PC-9 (cell line): Measurements from ENCODE around the gene CHPF2. TPM values are rescaled to one million over a fixed set of nuclear protein-coding genes. Genes with fewer than 3 reads are reported as not detected.

Experiments used
- BruUV-seq: library from RNA; stranded (reverse); fragments of 400-500 nt; replicated peaks from 2 replicates; lab custom pipeline; 2021; lab: Mats Ljungman, UMichigan
- CTCF ChIA-PET: fragments of 300-600 bp; sonication (Branson Sonifier 250); formaldehyde crosslinking; loops from one replicate; lab custom pipeline; 2022; ENCODE audit warnings: antibody characterized with exemption; lab: Charles Lee
- POLR2A ChIA-PET: fragments of 300-600 bp; sonication (Branson Sonifier 250); formaldehyde crosslinking; loops from one replicate; lab custom pipeline; 2022; ENCODE audit warnings: antibody characterized with exemption; ENCODE audit not compliant: unreplicated experiment; lab: Charles Lee
- DNase-seq, 2 experiments: peaks; one replicate each; pipeline versions ENCODE4 v3.0.0 to v3.0.0-alpha.2; 2015 to 2022; ENCODE audit warnings: mixed read lengths in 1 of 2
- H2AFZ ChIP-seq: fragments of 200-600 bp; sonication (generic); 2 replicates; pipeline ENCODE4 v1.8.1; 2017; ENCODE audit warnings: antibody characterized with exemption
- H3F3A ChIP-seq: fragments of 200-600 bp; sonication (generic); 2 replicates; pipeline ENCODE4 v1.8.1; 2017; ENCODE audit warnings: antibody characterized with exemption, mild to moderate bottlenecking, low read depth; ENCODE audit not compliant: insufficient read depth
- H3K27ac ChIP-seq: fragments of 200-600 bp; sonication (generic); 2 replicates; pipeline ENCODE4 v1.6.1; 2016; ENCODE audit warnings: mixed run types
- H3K27me3 ChIP-seq: fragments of 200-600 bp; sonication (generic); 2 replicates; pipeline ENCODE4 v1.6.1; 2016; ENCODE audit warnings: low read depth, mixed run types; ENCODE audit not compliant: insufficient read depth
- H3K36me3 ChIP-seq: fragments of 200-600 bp; sonication (generic); 2 replicates; pipeline ENCODE4 v1.6.1; 2016; ENCODE audit warnings: low read depth, mixed run types
- H3K4me1 ChIP-seq: fragments of 200-600 bp; sonication (generic); replicated peaks from 2 replicates; pipeline ENCODE4 v1.6.1; 2016; ENCODE audit warnings: mixed run types; ENCODE audit not compliant: insufficient read depth
- H3K4me2 ChIP-seq: fragments of 200-600 bp; sonication (generic); 2 replicates; pipeline ENCODE4 v1.6.1; 2017; ENCODE audit warnings: mixed run types
- H3K4me3 ChIP-seq: fragments of 200-600 bp; sonication (generic); 2 replicates; pipeline ENCODE4 v1.6.1; 2016; ENCODE audit warnings: mixed run types
- H3K79me2 ChIP-seq: fragments of 200-600 bp; sonication (generic); 2 replicates; pipeline ENCODE4 v1.6.1; 2017; ENCODE audit warnings: low read depth, mixed run types
- H3K9me2 ChIP-seq: fragments of 200-600 bp; sonication (generic); 2 replicates; pipeline ENCODE4 v1.8.1; 2017; ENCODE audit warnings: mild to moderate bottlenecking; ENCODE audit not compliant: insufficient read depth
- H3K9me3 ChIP-seq: fragments of 200-600 bp; sonication (generic); 2 replicates; pipeline ENCODE4 v1.8.1; 2016; ENCODE audit warnings: low read depth; ENCODE audit not compliant: insufficient read depth
- H4K20me1 ChIP-seq: fragments of 200-600 bp; sonication (generic); 2 replicates; pipeline ENCODE4 v1.8.1; 2017; ENCODE audit not compliant: insufficient read depth
- EZH2 ChIP-seq: fragments of 200-600 bp; sonication (generic); IDR thresholded peaks from 2 replicates; pipeline ENCODE4 v1.8.0; 2017; ENCODE audit warnings: antibody characterized with exemption, low read depth
- intact Hi-C: fragments of 100-400 bp; cut with micrococcal nuclease; formaldehyde crosslinking; loops from one replicate; pipeline ENCODE4 v1.10.0; 2022; ENCODE audit not compliant: unreplicated experiment
- total RNA-seq: library from RNA; stranded (reverse); gene quantifications from 2 replicates; pipeline ENCODE4 v1.2.3, GENCODE V29; 2021
- TF ChIP-seq, protein P1 (sequence below): fragments of 200-600 bp; sonication (generic); conservative IDR thresholded peaks from 2 replicates; pipeline ENCODE4 v1.6.1; 2017; ENCODE audit warnings: mixed run types, antibody characterized with exemption, mild to moderate bottlenecking, moderate library complexity

CHPF2 gene
- total RNA-seq, 1 experiment from 2014 or later = 54.9 TPM

DNA sequence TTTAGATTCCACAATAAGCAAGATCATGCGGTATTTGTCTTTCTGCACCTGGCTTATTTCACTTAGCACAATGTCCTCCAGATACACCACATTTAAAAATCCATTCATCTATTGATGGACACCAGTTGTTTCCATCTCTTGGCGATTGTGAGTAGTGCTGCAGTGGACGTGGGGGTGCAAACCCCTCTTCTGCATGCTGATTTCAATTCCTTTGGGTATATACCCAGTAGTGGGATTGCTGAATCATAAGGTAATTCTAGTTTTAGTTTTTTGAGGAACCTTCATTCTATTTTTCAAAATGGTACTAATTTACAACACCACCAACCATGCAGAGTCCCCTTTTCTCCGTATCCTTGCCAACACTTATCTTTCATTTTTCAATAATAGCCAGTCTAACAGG is 43.2 kb upstream of the CHPF2 start:
- no peak for DNase-seq
- CTCF ChIA-PET = no interaction called here
- H3K27ac ChIP-seq = no peak overlapping the region
- no peak overlapping the region for H3K4me2 ChIP-seq
- peaks cover 97% of the 10 kb centered on the region for H3K27me3 ChIP-seq
- intact Hi-C loops = no loop called here
- no peaks in the 10 kb centered on the region for H4K20me1 ChIP-seq
- H3K9me3 ChIP-seq = no peaks in the 10 kb centered on the region
- no peaks in the 10 kb centered on the region for H3K9me2 ChIP-seq
- no peaks in the 10 kb centered on the region for H3K4me1 ChIP-seq
- TF ChIP-seq EZH2 = no peak
- TF ChIP-seq, protein P1, sequence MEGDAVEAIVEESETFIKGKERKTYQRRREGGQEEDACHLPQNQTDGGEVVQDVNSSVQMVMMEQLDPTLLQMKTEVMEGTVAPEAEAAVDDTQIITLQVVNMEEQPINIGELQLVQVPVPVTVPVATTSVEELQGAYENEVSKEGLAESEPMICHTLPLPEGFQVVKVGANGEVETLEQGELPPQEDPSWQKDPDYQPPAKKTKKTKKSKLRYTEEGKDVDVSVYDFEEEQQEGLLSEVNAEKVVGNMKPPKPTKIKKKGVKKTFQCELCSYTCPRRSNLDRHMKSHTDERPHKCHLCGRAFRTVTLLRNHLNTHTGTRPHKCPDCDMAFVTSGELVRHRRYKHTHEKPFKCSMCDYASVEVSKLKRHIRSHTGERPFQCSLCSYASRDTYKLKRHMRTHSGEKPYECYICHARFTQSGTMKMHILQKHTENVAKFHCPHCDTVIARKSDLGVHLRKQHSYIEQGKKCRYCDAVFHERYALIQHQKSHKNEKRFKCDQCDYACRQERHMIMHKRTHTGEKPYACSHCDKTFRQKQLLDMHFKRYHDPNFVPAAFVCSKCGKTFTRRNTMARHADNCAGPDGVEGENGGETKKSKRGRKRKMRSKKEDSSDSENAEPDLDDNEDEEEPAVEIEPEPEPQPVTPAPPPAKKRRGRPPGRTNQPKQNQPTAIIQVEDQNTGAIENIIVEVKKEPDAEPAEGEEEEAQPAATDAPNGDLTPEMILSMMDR = no peak
- no peaks in the 10 kb centered on the region for H3K36me3 ChIP-seq
- H2AFZ ChIP-seq = no peak overlapping the region
- no peaks in the 10 kb centered on the region for H3F3A ChIP-seq
- no TSS peak for BruUV-seq
- no peak overlapping the region for H3K4me3 ChIP-seq
- POLR2A ChIA-PET = no interaction called here
- H3K79me2 ChIP-seq = no peaks in the 10 kb centered on the region

DNA sequence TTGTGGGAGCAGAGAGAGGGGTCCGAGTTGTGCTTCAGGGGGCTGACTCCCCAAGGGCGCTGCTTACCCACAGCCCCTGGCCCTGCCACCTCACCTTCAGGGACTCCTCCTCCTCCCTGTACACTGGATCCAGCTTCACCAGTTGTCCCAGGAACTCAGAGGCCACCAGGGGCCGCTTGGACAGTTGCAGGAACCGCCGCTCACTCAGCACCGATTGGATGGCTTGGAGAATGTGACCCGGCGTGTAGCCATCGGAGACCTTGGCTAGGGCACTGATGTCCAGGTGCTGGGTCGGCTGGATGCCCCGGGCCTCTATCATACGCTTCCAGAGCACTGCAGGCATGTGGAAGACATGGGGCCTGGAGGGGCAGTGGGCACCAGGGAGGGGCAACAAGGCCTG is 40.7 kb upstream of the CHPF2 start:
- Histone ChIP-seq H3K4me3 (no peak overlapping the region), H3K36me3 (no peaks in the 10 kb centered on the region), H3K9me2 (no peaks in the 10 kb centered on the region), H3K4me2 (no peak overlapping the region), H3K27ac (no peak overlapping the region), H4K20me1 (no peaks in the 10 kb centered on the region), H2AFZ (no peak overlapping the region), H3K79me2 (no peaks in the 10 kb centered on the region), H3K27me3 (peaks cover 100% of the 10 kb centered on the region), H3K4me1 (no peaks in the 10 kb centered on the region), H3F3A (no peaks in the 10 kb centered on the region), H3K9me3 (no peaks in the 10 kb centered on the region)
- TF ChIP-seq, protein P1 = no peak
- no peak for TF ChIP-seq EZH2
- no TSS peak for BruUV-seq
- no peak for DNase-seq
- ChIA-PET CTCF (no interaction called here), POLR2A (no interaction called here)
- intact Hi-C loops = no loop called here

- H3K36me3 ChIP-seq = no peaks in the 10 kb centered on the region
- H2AFZ ChIP-seq = no peak overlapping the region
- ChIA-PET POLR2A (no interaction called here), CTCF (no interaction called here)
- BruUV-seq = no TSS peak
- H3K9me3 ChIP-seq = no peaks in the 10 kb centered on the region
- no peak overlapping the region for H3K4me2 ChIP-seq
- H3K9me2 ChIP-seq = no peaks in the 10 kb centered on the region
- H3K4me3 ChIP-seq = no peak overlapping the region
- intact Hi-C loops = no loop called here
- no peaks in the 10 kb centered on the region for H3F3A ChIP-seq
- no peak overlapping the region for H3K27ac ChIP-seq
- no peaks in the 10 kb centered on the region for H4K20me1 ChIP-seq
- H3K79me2 ChIP-seq = no peaks in the 10 kb centered on the region
- no peak for DNase-seq
- H3K4me1 ChIP-seq = no peaks in the 10 kb centered on the region
- TF ChIP-seq, protein P1 = no peak
- TF ChIP-seq EZH2 = no peak
- H3K27me3 ChIP-seq = peaks cover 100% of the 10 kb centered on the region
These were observed 40.2 kb upstream of the CHPF2 start for GRCh38 chr7:151192002-151192539.
